ENCODE results near the gene CNTNAP2. TPM values are rescaled to one million over a fixed set of nuclear protein-coding genes. Genes with fewer than 3 reads are reported as not detected.

The CNTNAP2 gene
- total and polyA plus RNA-seq, 2 of the 4 experiments (the other 2 are of a cell fraction): not detected

- no peak overlapping the region for H4K8ac ChIP-seq (ENCODE audit: low read depth in 2 of 2, low read length in 2 of 2)
- no peak overlapping the region for H4K5ac ChIP-seq (ENCODE audit: low read depth, low read length)
- no peaks in the 10 kb centered on the region for H3K36me3 ChIP-seq (ENCODE audit: control insufficient read depth, insufficient read depth, low read length)
- H2BK15ac ChIP-seq (ENCODE audit: low read depth, low read length): no peak overlapping the region
- peaks cover 6% of the 10 kb centered on the region for H3K9me3 ChIP-seq (ENCODE audit: control insufficient read depth, insufficient read depth, low read length)
- CTCF ChIA-PET: no interaction called here
- no peak overlapping the region for H4K91ac ChIP-seq (ENCODE audit: insufficient read depth, low read depth, low read length)
- DNase-seq (no peak), ATAC-seq (ENCODE audit: low read depth) (no peak)
- H2AFZ ChIP-seq (replicated peaks; ENCODE audit: low read length, poor library complexity): no peak overlapping the region
- no peaks in the 10 kb centered on the region for H3K27me3 ChIP-seq (ENCODE audit: control insufficient read depth, insufficient read depth, low read length)
- H3K18ac ChIP-seq (ENCODE audit: low read depth, low read length): no peak overlapping the region
- no peak overlapping the region for H2AK9ac ChIP-seq (replicated peaks; ENCODE audit: low read depth, low read length, poor library complexity)
- TF ChIP-seq MXI1 (IDR thresholded peaks at IDR 0.05; ENCODE audit: borderline replicate concordance, low read depth, low read length): no peak
- TF ChIP-seq RFX5 (IDR thresholded peaks at IDR 0.05; ENCODE audit: low read depth, low read length): no peak
- no peak for TF ChIP-seq CEBPB (IDR thresholded peaks at IDR 0.05; ENCODE audit: low read depth, low read length)
- no peak for TF ChIP-seq NFE2L2 (IDR thresholded peaks at IDR 0.05; ENCODE audit: low read depth, low read length)
- no peak for TF ChIP-seq SMC3 (IDR thresholded peaks at IDR 0.05; ENCODE audit: low read depth, low read length)
- TF ChIP-seq MAZ (IDR thresholded peaks at IDR 0.05; ENCODE audit: borderline replicate concordance, low read depth, low read length): no peak
- no peak for TF ChIP-seq MAFK (IDR thresholded peaks at IDR 0.05; ENCODE audit: low read depth, low read length)
- no peak for TF ChIP-seq USF2 (IDR thresholded peaks at IDR 0.05; ENCODE audit: low read depth, low read length)
- TF ChIP-seq CTCF (conservative IDR thresholded peaks at IDR 0.05; ENCODE audit: low read depth, low read length): no peak
- no peak for TF ChIP-seq CHD1 (IDR thresholded peaks at IDR 0.05; ENCODE audit: low read depth, low read length)
- TF ChIP-seq RAD21 (IDR thresholded peaks at IDR 0.05; ENCODE audit: low read length): no peak
- TF ChIP-seq ELK1 (IDR thresholded peaks at IDR 0.05; ENCODE audit: borderline replicate concordance, low read depth, low read length): no peak
- no peak overlapping the region for H3K4me3 ChIP-seq (ENCODE audit: insufficient read depth, low read depth, low read length)
- H3K4ac ChIP-seq (ENCODE audit: low read depth, low read length): no peak overlapping the region
- no peak overlapping the region for H3K23ac ChIP-seq (ENCODE audit: low read depth, low read length)
- in situ Hi-C loops (cut with MboI; ENCODE audit: low sequenced_read_pairs) (no loop called here), intact Hi-C loops (cut with micrococcal nuclease) (no loop called here), dilution Hi-C loops (cut with HindIII; ENCODE audit: low sequenced_read_pairs, unreplicated experiment) (no loop called here)
- no peak overlapping the region for H2BK5ac ChIP-seq (ENCODE audit: low read depth, low read length, poor library complexity, severe bottlenecking)
- no peaks in the 10 kb centered on the region for H4K20me1 ChIP-seq (ENCODE audit: insufficient read depth, low read length)
- POLR2A ChIA-PET (ENCODE audit: unreplicated experiment): no interaction called here
- no peaks in the 10 kb centered on the region for H3K79me1 ChIP-seq (ENCODE audit: low read depth in 1 of 2, low read length in 2 of 2)
- H2BK120ac ChIP-seq (ENCODE audit: low read depth, low read length): no peak overlapping the region
- H3K9ac ChIP-seq (ENCODE audit: low read depth, low read length): no peak overlapping the region
- H3K27ac ChIP-seq (ENCODE audit: insufficient read depth, low read length): no peak overlapping the region
- H3K9me1 ChIP-seq (ENCODE audit: insufficient read depth, low read length): no peaks in the 10 kb centered on the region
- H2BK20ac ChIP-seq (ENCODE audit: low read depth, low read length): no peak overlapping the region
- H3K4me2 ChIP-seq (ENCODE audit: low read depth, low read length): no peak overlapping the region
- H2AK5ac ChIP-seq (ENCODE audit: low read depth, low read length): no peak overlapping the region
- H3K14ac ChIP-seq (replicated peaks; ENCODE audit: low read depth, low read length): no peak overlapping the region
- H3K56ac ChIP-seq (ENCODE audit: extremely low read depth, insufficient read depth, low read length): no peak overlapping the region
- no peaks in the 10 kb centered on the region for H3K4me1 ChIP-seq (ENCODE audit: control insufficient read depth, insufficient read depth, low read length)
- BruUV-seq (replicated peaks): no TSS peak
Observed at GRCh38 chr7:147023440-147023839, 906.8 kb downstream of the CNTNAP2 start.
